OCI-LY1 (cell line): ENCODE data around the gene HIRA.
"Not testable (repeated sequence)": the region's sequence is repeated elsewhere in the genome, so short reads cannot be mapped to it uniquely, and the experiment has no call there.

Source experiments
- H2AFZ ChIP-seq: fragments of 200-600 bp; sonication (generic), shearing (Covaris generic); 2 replicates; pipeline ENCODE4 v1.6.0; 2014; ENCODE audit warnings: antibody characterized with exemption, mild to moderate bottlenecking, low read length
- H3F3A ChIP-seq: fragments of 200-600 bp; sonication (generic), shearing (Covaris generic); 2 replicates; pipeline ENCODE4 v1.6.0; 2014; ENCODE audit warnings: mild to moderate bottlenecking, antibody characterized with exemption, low read length, moderate library complexity; ENCODE audit not compliant: insufficient read depth
- H3K27ac ChIP-seq: fragments of 200-600 bp; sonication (generic); 2 replicates; pipeline ENCODE4 v1.5.1; 2014; ENCODE audit warnings: low read length, mixed run types, mild to moderate bottlenecking, low read depth; ENCODE audit not compliant: poor library complexity, severe bottlenecking
- H3K27me3 ChIP-seq: fragments of 200-600 bp; sonication (generic); 2 replicates; pipeline ENCODE4 v1.6.0; 2014; ENCODE audit warnings: antibody characterized with exemption, mild to moderate bottlenecking, low read length, moderate library complexity; ENCODE audit not compliant: insufficient read depth
- H3K36me3 ChIP-seq: fragments of 200-600 bp; sonication (generic); 2 replicates; pipeline ENCODE4 v1.6.1; 2014; ENCODE audit warnings: mild to moderate bottlenecking, antibody characterized with exemption, low read length, moderate library complexity, mixed read lengths; ENCODE audit not compliant: insufficient read depth
- H3K4me1 ChIP-seq: fragments of 200-600 bp; sonication (generic); 2 replicates; pipeline ENCODE4 v1.5.1; 2014; ENCODE audit warnings: mild to moderate bottlenecking, low read length, moderate library complexity; ENCODE audit not compliant: insufficient read depth, severe bottlenecking
- H3K4me2 ChIP-seq: fragments of 200-600 bp; sonication (generic), shearing (Covaris generic); 2 replicates; pipeline ENCODE4 v1.6.1; 2014; ENCODE audit warnings: low read length
- H3K4me3 ChIP-seq: fragments of 200-600 bp; sonication (generic); 2 replicates; pipeline ENCODE4 v1.5.1; 2014; ENCODE audit warnings: low read length, low read depth, mild to moderate bottlenecking, mixed read lengths; ENCODE audit not compliant: poor library complexity, severe bottlenecking
- H3K79me2 ChIP-seq: fragments of 200-600 bp; shearing (Covaris generic); 2 replicates; pipeline ENCODE4 v1.6.1; 2016; ENCODE audit warnings: mixed run types, low read length, mixed read lengths; ENCODE audit not compliant: insufficient read depth
- H3K9ac ChIP-seq: fragments of 200-600 bp; sonication (generic), shearing (Covaris generic); 2 replicates; pipeline ENCODE4 v1.6.1; 2014; ENCODE audit warnings: mild to moderate bottlenecking, low read length, mixed read lengths
- H3K9me2 ChIP-seq: fragments of 200-600 bp; sonication (generic), shearing (Covaris generic); 2 replicates; pipeline ENCODE4 v1.6.1; 2014; ENCODE audit warnings: low read depth, mild to moderate bottlenecking, low read length, mixed read lengths
- H3K9me3 ChIP-seq: fragments of 200-600 bp; shearing (Covaris generic); 2 replicates; pipeline ENCODE4 v1.6.1; 2014; ENCODE audit warnings: low read length, mixed read lengths
- H4K20me1 ChIP-seq: fragments of 200-600 bp; sonication (generic), shearing (Covaris generic); 2 replicates; pipeline ENCODE4 v1.6.0; 2016; ENCODE audit warnings: mild to moderate bottlenecking, low read length; ENCODE audit not compliant: insufficient read depth
- CTCF ChIP-seq: fragments of 200-600 bp; sonication (generic), shearing (Covaris generic); IDR thresholded peaks from 2 replicates; pipeline ENCODE4 v1.5.1; 2017; ENCODE audit warnings: mild to moderate bottlenecking, antibody characterized with exemption, low read length, moderate library complexity, mixed read lengths
- EZH2 ChIP-seq: fragments of 200-600 bp; sonication (generic), shearing (Covaris generic); IDR thresholded peaks from 2 replicates; pipeline ENCODE4 v1.8.0; 2017; ENCODE audit warnings: borderline replicate concordance, mixed run types, mild to moderate bottlenecking, antibody characterized with exemption, low read length, moderate library complexity, mixed read lengths

Gene HIRA

GRCh38 chr22:19321757-19322156 lies 109.8 kb downstream of the HIRA start:
- Histone ChIP-seq H3K4me2 (no peak overlapping the region), H3K9ac (no peak overlapping the region), H2AFZ (no peak overlapping the region), H3K4me3 (no peak overlapping the region), H3K4me1 (no peaks in the 10 kb centered on the region), H3K79me2 (no peaks in the 10 kb centered on the region), H3F3A (no peaks in the 10 kb centered on the region), H3K27ac (no peak overlapping the region), H3K27me3 (no peaks in the 10 kb centered on the region), H3K9me3 (0 out of 2 replicates have a peak, but pooled peaks cover 9% of the 10 kb centered on the region), H3K36me3 (no peaks in the 10 kb centered on the region), H3K9me2 (no peaks in the 10 kb centered on the region), H4K20me1 (no peaks in the 10 kb centered on the region)
- no peak for TF ChIP-seq EZH2
- no peak for TF ChIP-seq CTCF

GRCh38 chr22:19320136-19320535 lies 111.4 kb downstream of the HIRA start:
- H3K4me3 ChIP-seq, H4K20me1 ChIP-seq, H3K9ac ChIP-seq, H3K4me1 ChIP-seq, H3K27ac ChIP-seq, H2AFZ ChIP-seq, H3K9me2 ChIP-seq, H3K4me2 ChIP-seq, H3F3A ChIP-seq, H3K27me3 ChIP-seq, H3K36me3 ChIP-seq, H3K79me2 ChIP-seq: not testable (repeated sequence)
- H3K9me3 ChIP-seq, result 0 out of 2 replicates have a peak, but pooled peaks cover 11% of the 10 kb centered on the region

GRCh38 chr22:19319281-19319680 lies 112.3 kb downstream of the HIRA start:
- no peaks in the 10 kb centered on the region for H3K4me1 ChIP-seq
- no peaks in the 10 kb centered on the region for H3K36me3 ChIP-seq
- H3K4me2 ChIP-seq, result no peak overlapping the region
- H3K27me3 ChIP-seq, result no peaks in the 10 kb centered on the region
- TF ChIP-seq EZH2 (no peak), CTCF (no peak)
- no peak overlapping the region for H2AFZ ChIP-seq
- H3K27ac ChIP-seq, result no peak overlapping the region
- H3K9me2 ChIP-seq, result no peaks in the 10 kb centered on the region
- H3K9ac ChIP-seq, result no peak overlapping the region
- no peak overlapping the region for H3K4me3 ChIP-seq
- H3K79me2 ChIP-seq, result no peaks in the 10 kb centered on the region
- H3K9me3 ChIP-seq, result 0 out of 2 replicates have a peak, but pooled peaks cover 11% of the 10 kb centered on the region
- H4K20me1 ChIP-seq, result no peaks in the 10 kb centered on the region
- no peaks in the 10 kb centered on the region for H3F3A ChIP-seq

- Histone ChIP-seq H3K9me3 (0 out of 2 replicates have a peak, but pooled peaks cover 11% of the 10 kb centered on the region), H3K79me2 (no peaks in the 10 kb centered on the region), H3F3A (no peaks in the 10 kb centered on the region), H3K9ac (no peak overlapping the region), H3K9me2 (no peaks in the 10 kb centered on the region), H2AFZ (no peak overlapping the region), H3K27ac (no peak overlapping the region), H3K27me3 (no peaks in the 10 kb centered on the region), H3K36me3 (no peaks in the 10 kb centered on the region), H3K4me1 (no peaks in the 10 kb centered on the region), H3K4me3 (no peak overlapping the region), H3K4me2 (no peak overlapping the region), H4K20me1 (no peaks in the 10 kb centered on the region)
- TF ChIP-seq EZH2, result no peak
- TF ChIP-seq CTCF, result no peak
Observed at GRCh38 chr22:19317865-19318264, 113.7 kb downstream of the HIRA start.
